Measurements from ENCODE around the gene SPATA24.
A peak's percentile ranks its signal among the peaks of the same experiment; 100 is the strongest.
"Not testable (repeated sequence)": the region's sequence is repeated elsewhere in the genome, so short reads cannot be mapped to it uniquely, and the experiment has no call there.

The SPATA24 gene

GRCh38 chr5:139417214-139417613, 13.3 kb upstream of the SPATA24 start:
- no peak for DNase-seq (ENCODE audit: low read depth in 1 of 2, low spot score in 1 of 2)

- no peak for DNase-seq (ENCODE audit: low read depth in 1 of 2, low spot score in 1 of 2)
Observed at GRCh38 chr5:139416651-139417050, 12.8 kb upstream of the SPATA24 start.

GRCh38 chr5:139415869-139416268, 12.0 kb upstream of the SPATA24 start:
- no peak for DNase-seq (ENCODE audit: low read depth in 1 of 2, low spot score in 1 of 2)

GRCh38 chr5:139415221-139415861, 11.5 kb upstream of the SPATA24 start:
- DNase-seq (ENCODE audit: low read depth in 1 of 2, low spot score in 1 of 2): no peak

- DNase-seq (ENCODE audit: low read depth in 1 of 2, low spot score in 1 of 2): no peak
Observed at GRCh38 chr5:139414581-139415130, 10.8 kb upstream of the SPATA24 start.

DNA sequence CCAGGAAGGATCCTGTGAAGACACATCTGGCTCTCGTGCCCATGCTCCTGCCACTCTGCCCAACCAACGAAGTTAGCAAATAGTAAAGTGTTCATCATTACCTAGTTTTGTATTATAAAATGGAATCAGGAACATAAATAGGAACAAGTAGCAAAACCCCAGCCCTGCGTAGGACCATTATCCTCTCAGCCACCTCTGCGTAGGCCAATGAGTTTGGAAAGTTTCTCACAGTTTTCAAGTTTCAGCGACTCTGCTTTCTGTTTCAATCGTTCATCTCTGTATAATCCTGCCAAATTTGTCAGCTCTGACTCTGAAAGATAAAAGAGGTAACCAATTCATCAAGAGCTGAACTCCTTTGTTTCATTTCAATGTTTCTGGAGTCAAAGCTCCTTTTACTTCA, 10.1 kb upstream of the SPATA24 start:
- DNase-seq (ENCODE audit: low read depth in 1 of 2, low spot score in 1 of 2): peak in 1 of 2 donors; percentile 27

- DNase-seq (ENCODE audit: low read depth in 1 of 2, low spot score in 1 of 2): no peak
Observed at GRCh38 chr5:139413153-139413552, 9.3 kb upstream of the SPATA24 start.

DNA sequence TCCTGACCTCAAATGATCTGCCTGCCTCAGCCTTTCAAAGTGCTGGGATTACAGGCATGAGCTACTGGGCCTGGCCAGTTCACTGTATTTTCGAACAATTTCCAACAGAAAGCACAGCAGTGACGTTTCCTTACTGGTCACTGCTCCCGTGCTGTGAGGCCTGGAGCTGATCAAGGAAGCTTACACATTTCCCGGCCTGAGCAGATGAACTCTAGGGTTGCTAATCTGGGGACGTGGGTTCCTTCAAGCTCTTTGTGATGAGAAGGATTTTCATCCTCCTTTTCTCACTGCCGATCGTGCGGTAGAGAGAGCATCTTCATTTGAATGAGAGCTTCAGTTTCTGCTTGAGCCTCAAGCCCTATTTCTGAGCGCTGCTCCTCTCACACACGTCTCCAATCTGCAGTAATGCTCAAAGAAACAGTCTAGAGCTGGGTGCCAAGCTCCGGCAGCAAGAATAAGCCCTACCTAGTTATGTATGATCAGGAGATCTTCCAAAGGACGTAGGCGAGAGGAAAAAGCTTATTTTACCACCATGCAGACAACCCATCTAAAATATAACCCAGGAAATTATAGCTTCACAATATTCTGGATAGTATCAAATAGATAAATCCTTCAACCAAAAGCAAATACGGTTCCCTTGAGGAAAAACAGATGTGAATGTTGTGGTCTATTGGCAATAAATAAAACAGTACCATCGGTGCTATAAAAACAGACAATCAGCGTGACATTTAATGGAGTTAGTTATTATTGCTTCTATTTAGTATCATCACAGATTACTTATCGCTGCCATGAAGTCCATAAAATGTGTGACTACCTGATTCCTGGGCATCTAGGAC, 7.3 kb upstream of the SPATA24 start:
- DNase-seq (ENCODE audit: low read depth in 1 of 2, low spot score in 1 of 2): no peak

GRCh38 chr5:139410121-139410992, 6.5 kb upstream of the SPATA24 start:
- no peak for DNase-seq (ENCODE audit: low read depth in 1 of 2, low spot score in 1 of 2)

- not testable (repeated sequence) for DNase-seq (ENCODE audit: low read depth in 1 of 2, low spot score in 1 of 2)
Observed at GRCh38 chr5:139409116-139409515, 5.2 kb upstream of the SPATA24 start.

DNA sequence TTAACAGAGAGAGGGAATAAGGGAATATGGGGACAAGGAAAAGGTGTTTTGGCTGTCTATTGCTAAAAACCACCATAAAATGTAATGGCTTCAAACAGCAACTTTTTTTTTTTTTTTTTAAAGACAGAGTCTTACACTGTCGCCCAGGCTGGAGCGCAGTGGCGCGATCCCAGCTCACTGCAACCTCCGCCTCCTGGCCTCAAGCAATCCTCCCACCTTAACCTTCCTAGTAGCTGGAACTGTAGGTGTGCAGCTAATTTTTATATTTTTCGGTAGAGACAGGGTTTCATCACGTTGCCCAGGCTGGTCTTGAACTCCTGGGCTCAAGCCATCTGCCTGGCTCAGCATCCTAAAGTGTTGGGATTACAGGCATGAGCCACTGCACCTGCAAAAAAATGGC, 4.3 kb upstream of the SPATA24 start:
- no peak for DNase-seq (ENCODE audit: low read depth in 1 of 2, low spot score in 1 of 2)

GRCh38 chr5:139407517-139407916, 3.6 kb upstream of the SPATA24 start:
- DNase-seq (ENCODE audit: low read depth in 1 of 2, low spot score in 1 of 2): no peak

- DNase-seq (ENCODE audit: low read depth in 1 of 2, low spot score in 1 of 2): no peak
Observed at GRCh38 chr5:139406963-139407362, 3.1 kb upstream of the SPATA24 start.

DNA sequence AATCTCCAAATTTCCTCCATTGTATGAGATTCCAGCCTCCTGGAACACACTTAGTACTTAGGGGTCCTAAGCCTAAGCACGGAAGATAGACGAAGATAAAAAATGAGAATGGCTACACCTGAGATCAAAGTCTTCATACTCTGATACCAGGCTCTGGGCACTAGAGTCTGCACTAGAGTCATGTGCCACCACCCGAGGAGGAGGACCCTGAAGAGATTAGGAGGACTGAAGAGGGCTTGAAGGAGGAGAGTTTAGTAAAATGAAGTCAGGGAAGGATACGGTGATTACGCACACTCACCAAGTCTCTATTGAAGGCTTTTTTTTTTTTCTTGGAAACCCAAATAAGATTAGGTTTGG, 573 bp upstream of the SPATA24 start:
- DNase-seq (ENCODE audit: low read depth in 1 of 2, low spot score in 1 of 2): no peak

- DNase-seq (ENCODE audit: low read depth in 1 of 2, low spot score in 1 of 2): no peak
Observed at GRCh38 chr5:139403418-139403786, 487 bp downstream of the SPATA24 start.

DNA sequence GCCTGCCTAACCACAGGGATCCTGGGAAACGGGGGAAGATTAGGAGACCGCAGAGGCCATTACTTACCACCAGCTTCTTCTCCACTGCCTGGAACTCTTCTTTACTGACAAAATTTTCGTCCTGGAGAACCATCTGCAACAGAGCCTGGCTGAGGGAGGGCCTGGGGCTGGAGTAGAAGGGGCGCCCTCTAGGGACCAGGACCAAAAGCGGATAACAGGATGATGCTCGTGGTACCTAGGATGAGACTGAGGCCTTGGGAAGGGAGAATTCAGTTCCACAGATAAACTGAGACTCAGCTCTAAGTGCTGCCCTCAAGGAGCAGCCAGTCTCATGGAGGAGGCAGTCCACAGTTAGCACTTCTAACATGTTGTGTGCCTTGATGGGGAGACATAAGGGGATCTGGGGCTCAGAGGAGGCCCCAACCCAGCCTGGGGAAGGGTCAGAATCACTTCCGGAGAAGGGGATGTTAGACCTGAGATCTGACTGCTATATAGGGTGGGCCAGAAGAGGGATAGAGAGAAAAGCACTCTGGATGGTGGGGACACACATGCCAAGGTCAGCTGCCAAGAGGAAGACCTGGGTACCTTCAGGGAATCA, 1.2 kb downstream of the SPATA24 start:
- no peak for DNase-seq (ENCODE audit: low read depth in 1 of 2, low spot score in 1 of 2)

DNA sequence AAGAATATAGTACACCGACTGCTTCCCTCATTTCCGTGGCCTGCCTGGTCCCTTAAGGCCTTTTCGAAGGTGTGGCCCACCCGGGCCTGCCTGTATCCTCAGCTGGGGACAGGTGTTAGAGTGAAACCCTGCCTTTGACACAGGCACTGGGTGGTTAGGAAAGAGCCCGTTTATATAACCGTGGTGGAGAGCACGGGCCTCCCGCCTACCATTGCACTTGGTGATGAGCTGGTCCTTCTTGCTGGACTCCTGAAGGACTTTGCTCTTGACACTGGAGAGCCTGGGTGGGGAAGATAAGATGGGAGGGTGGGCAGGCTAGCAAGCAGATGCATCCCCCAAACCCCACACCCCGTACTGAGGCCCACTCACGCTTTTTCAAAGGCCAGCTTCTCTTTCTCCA, 2.3 kb downstream of the SPATA24 start:
- no peak for DNase-seq (ENCODE audit: low read depth in 1 of 2, low spot score in 1 of 2)

DNA sequence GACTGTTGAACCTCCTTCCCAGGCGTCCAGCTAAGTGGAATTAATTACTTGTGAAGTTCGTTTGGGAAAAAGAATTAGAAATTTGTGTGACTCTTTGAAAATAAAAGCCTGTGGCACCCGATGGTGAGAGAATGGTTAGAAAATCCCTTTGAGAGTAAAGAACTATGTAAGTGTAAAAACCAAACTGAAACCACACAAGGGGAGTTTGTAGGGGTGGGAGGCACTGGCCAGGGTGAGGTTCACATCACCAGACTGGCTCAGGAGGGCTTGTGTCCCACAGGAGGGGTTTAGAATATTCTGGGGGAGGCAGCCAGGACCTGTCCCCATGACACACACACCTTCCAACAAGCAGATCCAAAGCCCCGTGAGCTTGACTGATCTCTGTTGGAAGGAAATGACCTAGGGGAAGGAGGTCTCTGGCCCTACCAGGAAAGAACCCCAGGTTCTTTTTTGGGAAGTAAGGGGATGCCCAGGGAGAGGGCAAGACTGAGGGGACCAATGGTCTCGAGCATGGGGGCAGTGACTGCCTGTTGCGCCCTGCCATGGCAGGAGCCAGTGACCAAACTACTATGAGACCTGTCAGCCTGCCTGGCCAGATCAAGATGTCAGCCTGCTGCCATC, 4.3 kb downstream of the SPATA24 start:
- no peak for DNase-seq (ENCODE audit: low read depth in 1 of 2, low spot score in 1 of 2)

- no peak for DNase-seq (ENCODE audit: low read depth in 1 of 2, low spot score in 1 of 2)
Observed at GRCh38 chr5:139397921-139398320, 6.0 kb downstream of the SPATA24 start.

- no peak for DNase-seq (ENCODE audit: low read depth in 1 of 2, low spot score in 1 of 2)
Observed at GRCh38 chr5:139396691-139397090, 7.2 kb downstream of the SPATA24 start.

Measured in activated CD4-positive, alpha-beta T cell treated with anti-CD3 and anti-CD28 coated beads, Interleukin-2, amount 50 U/mL, for 24 hours (primary cell).